Tibial nerve (tissue), 4 donors: ENCODE measurements around the gene TMEM176A.

ENCODE experiments used
- EP300 ChIP-seq, 2 donors: sonication (generic); formaldehyde crosslinking; IDR thresholded peaks; one replicate each; pipeline ENCODE4 v1.6.1; 2017; ENCODE audit warnings: antibody characterized with exemption in 2 of 2, mild to moderate bottlenecking in 1 of 2
- POLR2A ChIP-seq, 2 donors: fragments of 450-650 bp; IDR thresholded peaks; one replicate each; pipeline ENCODE4 v1.6.1; 2017; ENCODE audit warnings: antibody characterized with exemption in 2 of 2, mild to moderate bottlenecking in 2 of 2, moderate library complexity in 2 of 2
- TF ChIP-seq, protein P1 (sequence below), 5 experiments: fragments of 200-600 bp in 3 of 5; fragments of 450-650 bp in 2 of 5; sonication (generic) in 3 of 5; IDR thresholded peaks; one replicate each; pipeline ENCODE4 v1.5.1; 2016 to 2019; ENCODE audit warnings: antibody characterized with exemption in 5 of 5, mild to moderate bottlenecking in 3 of 5, moderate library complexity in 2 of 5

DNA sequence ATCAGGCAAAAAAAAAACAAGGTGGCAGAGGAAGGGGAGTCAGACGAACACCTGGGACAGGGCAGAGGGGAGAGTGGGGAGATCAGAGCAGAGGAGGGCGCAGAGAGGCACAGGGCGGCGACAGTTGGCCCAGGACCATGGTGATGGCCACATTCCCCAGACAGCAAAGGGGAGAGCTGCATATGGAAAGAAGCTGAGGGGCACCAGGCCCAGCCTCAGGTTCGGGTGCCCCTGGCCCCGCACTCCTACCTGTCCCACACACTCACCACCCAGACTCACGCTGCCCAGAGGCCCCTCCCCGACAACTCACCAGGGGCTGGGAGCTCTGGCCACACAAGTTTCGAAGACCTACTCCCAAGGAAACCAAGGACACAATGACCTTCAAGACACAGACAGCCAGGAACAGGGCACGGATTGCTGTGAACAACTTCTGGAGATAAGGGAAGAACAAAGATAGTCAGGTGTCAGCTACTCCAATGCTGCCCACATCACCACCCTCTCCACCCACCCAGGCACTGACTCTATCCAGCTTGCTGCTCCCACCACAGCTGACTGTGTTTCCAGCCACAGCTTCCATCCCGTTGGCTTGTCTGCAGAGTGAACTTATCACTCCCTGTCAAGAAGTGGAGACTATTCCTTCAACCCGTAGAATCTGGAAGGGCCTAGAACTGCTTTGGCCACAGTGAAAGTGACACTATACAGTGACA, 8.7 kb upstream of the TMEM176A start:
- TF ChIP-seq, protein P1, sequence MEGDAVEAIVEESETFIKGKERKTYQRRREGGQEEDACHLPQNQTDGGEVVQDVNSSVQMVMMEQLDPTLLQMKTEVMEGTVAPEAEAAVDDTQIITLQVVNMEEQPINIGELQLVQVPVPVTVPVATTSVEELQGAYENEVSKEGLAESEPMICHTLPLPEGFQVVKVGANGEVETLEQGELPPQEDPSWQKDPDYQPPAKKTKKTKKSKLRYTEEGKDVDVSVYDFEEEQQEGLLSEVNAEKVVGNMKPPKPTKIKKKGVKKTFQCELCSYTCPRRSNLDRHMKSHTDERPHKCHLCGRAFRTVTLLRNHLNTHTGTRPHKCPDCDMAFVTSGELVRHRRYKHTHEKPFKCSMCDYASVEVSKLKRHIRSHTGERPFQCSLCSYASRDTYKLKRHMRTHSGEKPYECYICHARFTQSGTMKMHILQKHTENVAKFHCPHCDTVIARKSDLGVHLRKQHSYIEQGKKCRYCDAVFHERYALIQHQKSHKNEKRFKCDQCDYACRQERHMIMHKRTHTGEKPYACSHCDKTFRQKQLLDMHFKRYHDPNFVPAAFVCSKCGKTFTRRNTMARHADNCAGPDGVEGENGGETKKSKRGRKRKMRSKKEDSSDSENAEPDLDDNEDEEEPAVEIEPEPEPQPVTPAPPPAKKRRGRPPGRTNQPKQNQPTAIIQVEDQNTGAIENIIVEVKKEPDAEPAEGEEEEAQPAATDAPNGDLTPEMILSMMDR (IDR thresholded peaks at IDR 0.05) = no peak
- TF ChIP-seq POLR2A (IDR thresholded peaks at IDR 0.05) (no peak), EP300 (IDR thresholded peaks at IDR 0.05) (no peak)
